Muscle layer of colon (tissue), 2 donors: ENCODE data around the gene ACOT11.

Experiments used
- H3K27ac ChIP-seq: one replicate; pipeline ENCODE4 v1.7.0; 2013; ENCODE audit warnings: low read depth, mild to moderate bottlenecking, low read length, moderate library complexity
- H3K27me3 ChIP-seq, 2 donors: one replicate each; pipeline ENCODE4 v1.7.0; 2013; ENCODE audit warnings: low read length in 2 of 2, mild to moderate bottlenecking in 2 of 2; ENCODE audit not compliant: insufficient read depth in 2 of 2, control insufficient read depth in 1 of 2
- H3K36me3 ChIP-seq: one replicate; pipeline ENCODE4 v1.7.0; 2013; ENCODE audit warnings: mild to moderate bottlenecking, low read length; ENCODE audit not compliant: insufficient read depth
- H3K4me1 ChIP-seq: one replicate; pipeline ENCODE4 v1.7.0; 2013; ENCODE audit warnings: mild to moderate bottlenecking, low read length; ENCODE audit not compliant: insufficient read depth
- H3K4me3 ChIP-seq, 2 donors: one replicate each; pipeline ENCODE4 v1.7.0; 2013; ENCODE audit warnings: low read length in 2 of 2, low read depth in 1 of 2, mild to moderate bottlenecking in 1 of 2, moderate library complexity in 1 of 2
- H3K9ac ChIP-seq: one replicate; pipeline ENCODE4 v1.7.0; 2013; ENCODE audit warnings: low read length
- H3K9me3 ChIP-seq: one replicate; pipeline ENCODE4 v1.7.0; 2013; ENCODE audit warnings: mild to moderate bottlenecking, low read length
- donor health status: abdominal sarcoma.
- donor health status: Adenocarcinoma of cecum.

ACOT11 gene

DNA sequence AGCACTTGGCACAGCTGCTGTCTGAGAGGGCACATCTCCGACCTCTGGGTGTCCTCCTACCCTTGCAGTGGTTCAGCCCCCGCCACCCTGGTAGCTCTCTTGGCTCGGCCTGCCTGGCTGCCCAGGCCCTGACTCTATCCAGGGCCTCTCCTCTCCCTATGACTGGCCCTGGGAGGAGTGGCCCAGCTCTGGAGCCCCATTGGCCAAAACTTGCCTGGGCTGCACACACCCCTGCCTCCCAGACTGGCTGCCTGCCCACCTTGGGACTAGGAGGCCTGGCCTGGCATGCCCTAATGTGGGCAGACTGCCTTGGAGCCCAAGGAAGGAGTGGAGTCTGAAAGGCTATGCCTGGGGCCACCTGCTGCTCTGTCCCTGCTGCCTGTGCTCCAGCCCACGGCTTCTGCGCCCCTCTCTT is 33.6 kb downstream of the ACOT11 start:
- H3K4me1 ChIP-seq, result peaks cover 50% of the 10 kb centered on the region
- H3K4me3 ChIP-seq, result no peak overlapping the region
- H3K27ac ChIP-seq, result peak overlapping the region; percentile 63
- no peaks in the 10 kb centered on the region for H3K9me3 ChIP-seq
- H3K9ac ChIP-seq, result peak overlapping the region; percentile 57
- H3K36me3 ChIP-seq, result peaks cover 9% of the 10 kb centered on the region
- H3K27me3 ChIP-seq, result no peaks in the 10 kb centered on the region

DNA sequence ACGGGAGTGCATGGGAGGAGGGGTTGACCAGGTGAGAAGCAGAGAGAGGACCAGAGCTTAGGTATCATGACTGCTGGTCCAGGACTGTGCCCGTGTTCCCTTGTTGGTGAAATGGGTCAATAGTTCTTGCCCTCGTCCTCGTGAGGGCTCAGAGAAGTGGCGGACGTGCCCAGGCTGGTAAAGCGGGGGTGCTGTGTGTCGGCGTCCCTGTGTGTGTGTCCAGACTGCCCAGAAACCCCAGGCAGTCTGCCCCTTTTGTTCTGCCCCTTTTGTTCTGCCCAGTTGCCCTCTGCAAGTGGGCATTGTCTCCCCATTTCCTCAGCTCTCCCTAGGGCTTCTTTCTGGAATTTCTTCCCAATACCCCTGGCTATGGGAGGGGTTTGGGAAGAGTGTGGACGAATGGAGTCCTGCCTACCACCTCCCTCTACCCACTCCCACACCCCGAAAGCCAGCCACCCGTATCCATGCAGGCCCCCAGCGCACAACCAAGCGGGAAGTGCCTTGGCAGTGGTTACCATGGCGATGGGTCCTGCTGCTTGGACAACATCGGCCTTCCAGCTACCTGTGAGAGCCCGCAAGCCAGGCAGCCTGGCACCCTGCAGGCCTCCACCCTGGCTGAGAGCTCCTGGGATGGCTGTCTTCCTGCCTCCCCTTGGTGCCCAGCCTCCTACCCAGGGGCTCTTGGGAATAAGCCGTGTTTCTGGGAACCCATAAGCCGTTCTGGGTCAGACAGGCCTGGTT is 34.7 kb downstream of the ACOT11 start:
- H3K4me3 ChIP-seq, result no peak overlapping the region
- H3K9ac ChIP-seq, result peak overlapping the region; percentile 14

DNA sequence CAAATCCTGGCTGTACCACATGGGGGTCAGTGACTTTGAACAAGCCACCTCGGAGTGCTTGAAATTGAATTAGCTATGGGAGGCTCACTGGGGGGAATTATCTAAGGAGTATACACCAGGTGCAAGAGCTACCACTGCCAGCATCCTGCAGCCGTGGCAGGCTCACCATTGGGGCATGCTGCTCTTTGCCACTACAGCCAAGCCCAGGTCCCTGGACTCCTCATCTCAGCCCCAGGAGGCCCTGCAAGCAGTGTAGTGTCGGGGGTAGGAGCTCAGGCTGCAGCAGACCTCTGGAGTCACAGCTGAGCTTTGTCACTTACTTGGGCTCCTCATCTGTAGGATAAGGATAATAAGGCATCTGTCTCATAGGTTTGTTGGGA is 35.3 kb downstream of the ACOT11 start:
- H3K27me3 ChIP-seq, result no peaks in the 10 kb centered on the region
- peaks cover 9% of the 10 kb centered on the region for H3K36me3 ChIP-seq
- no peak overlapping the region for H3K9ac ChIP-seq
- no peaks in the 10 kb centered on the region for H3K9me3 ChIP-seq
- H3K4me1 ChIP-seq, result peaks cover 43% of the 10 kb centered on the region
- H3K27ac ChIP-seq, result no peak overlapping the region
- no peak overlapping the region for H3K4me3 ChIP-seq

More for the DNA sequence above, 34.7 kb downstream of the ACOT11 start:
- no peaks in the 10 kb centered on the region for H3K9me3 ChIP-seq
- peaks cover 48% of the 10 kb centered on the region for H3K4me1 ChIP-seq
- H3K27me3 ChIP-seq, result no peaks in the 10 kb centered on the region
- peaks cover 9% of the 10 kb centered on the region for H3K36me3 ChIP-seq
- H3K27ac ChIP-seq, result peak overlapping the region; percentile 63

DNA sequence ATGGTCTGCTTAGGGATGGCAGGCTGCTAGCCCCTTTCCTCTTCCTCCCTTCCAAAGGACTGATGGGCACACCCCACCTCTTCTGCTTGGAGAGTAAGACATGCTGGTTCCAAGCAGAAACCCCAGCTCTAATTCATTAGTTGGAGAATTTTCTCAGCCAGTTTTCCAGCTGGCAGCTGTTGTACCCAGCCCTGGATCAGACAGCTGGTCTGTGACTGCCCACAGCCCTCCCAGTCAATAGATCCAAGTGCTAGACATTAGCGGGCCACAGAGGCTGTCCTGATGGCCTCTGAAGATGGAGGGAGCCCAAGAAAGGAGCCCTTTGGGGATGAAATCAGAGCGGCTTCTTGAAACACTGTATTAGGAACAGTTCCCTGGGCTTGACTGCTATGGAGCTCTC is 35.8 kb downstream of the ACOT11 start:
- H3K9ac ChIP-seq, result no peak overlapping the region
- no peak overlapping the region for H3K27ac ChIP-seq

DNA sequence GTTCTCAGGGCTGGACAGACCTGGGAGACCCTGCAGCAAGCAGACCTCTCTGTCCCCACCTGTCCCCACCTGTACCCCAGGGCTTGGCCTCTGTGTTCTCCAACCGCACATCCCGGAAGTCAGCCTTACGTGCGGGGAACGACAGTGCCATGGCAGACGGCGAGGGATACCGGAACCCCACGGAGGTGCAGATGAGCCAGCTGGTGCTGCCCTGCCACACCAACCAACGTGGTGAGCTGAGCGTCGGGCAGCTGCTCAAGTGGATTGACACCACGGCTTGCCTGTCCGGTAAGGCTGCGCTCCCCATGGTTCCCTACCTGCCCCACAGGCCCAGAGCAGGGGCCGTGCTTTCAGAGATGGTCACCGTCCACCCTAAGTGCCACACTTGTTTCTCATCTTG is 36.5 kb downstream of the ACOT11 start:
- Histone ChIP-seq H3K27me3 (no peaks in the 10 kb centered on the region), H3K36me3 (peaks cover 9% of the 10 kb centered on the region), H3K9ac (no peak overlapping the region), H3K9me3 (no peaks in the 10 kb centered on the region), H3K27ac (no peak overlapping the region), H3K4me1 (peaks cover 34% of the 10 kb centered on the region), H3K4me3 (no peak overlapping the region)

More for the DNA sequence above, 35.8 kb downstream of the ACOT11 start:
- Histone ChIP-seq H3K4me3 (no peak overlapping the region), H3K9me3 (no peaks in the 10 kb centered on the region), H3K36me3 (peaks cover 9% of the 10 kb centered on the region), H3K27me3 (no peaks in the 10 kb centered on the region), H3K4me1 (peaks cover 41% of the 10 kb centered on the region)

DNA sequence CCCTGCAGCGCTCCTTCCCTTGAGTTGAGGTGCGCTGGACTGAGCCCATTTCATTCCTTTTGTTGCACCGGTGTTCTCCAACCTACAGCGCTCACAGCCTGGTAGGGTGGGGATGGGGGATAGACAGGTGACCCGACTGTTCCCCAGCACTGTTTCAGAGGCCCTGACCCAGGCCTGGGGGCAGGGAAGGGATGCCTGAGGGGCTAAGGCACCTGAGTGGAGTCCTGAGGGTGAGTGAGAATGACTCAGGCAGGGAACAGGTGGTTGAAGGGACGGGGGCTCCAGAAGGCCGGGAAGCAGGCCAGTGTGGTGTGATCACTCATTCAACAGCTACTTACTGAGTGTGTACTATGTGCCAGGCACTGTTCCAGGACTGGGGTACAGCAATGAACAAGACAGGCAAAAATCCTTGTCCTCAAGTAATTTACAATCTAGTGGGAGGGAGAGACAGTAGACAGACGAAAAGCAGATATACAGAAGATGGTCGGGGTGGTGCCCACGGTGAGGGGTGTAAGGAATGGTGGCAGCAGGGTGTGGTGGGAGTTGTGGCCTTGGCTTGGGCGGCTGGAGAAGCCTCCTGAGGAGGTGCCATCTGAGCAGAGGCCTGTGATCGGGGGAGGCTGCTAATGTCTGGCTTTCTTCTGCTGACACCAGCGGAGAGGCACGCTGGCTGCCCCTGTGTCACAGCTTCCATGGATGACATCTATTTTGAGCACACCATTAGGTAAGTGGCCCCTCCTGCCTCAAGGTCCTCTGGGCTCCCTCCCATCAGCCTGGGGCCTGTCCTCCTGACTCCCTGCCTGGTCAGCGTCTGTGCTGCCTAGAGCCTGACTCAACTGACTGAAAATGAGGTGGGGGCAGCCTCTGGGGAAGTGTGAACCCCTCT is 37.4 kb downstream of the ACOT11 start:
- H3K9ac ChIP-seq, result no peak overlapping the region
- peaks cover 9% of the 10 kb centered on the region for H3K36me3 ChIP-seq
- H3K4me1 ChIP-seq, result peaks cover 25% of the 10 kb centered on the region
- no peak overlapping the region for H3K4me3 ChIP-seq
- no peak overlapping the region for H3K27ac ChIP-seq
- no peaks in the 10 kb centered on the region for H3K27me3 ChIP-seq
- H3K9me3 ChIP-seq, result no peaks in the 10 kb centered on the region

DNA sequence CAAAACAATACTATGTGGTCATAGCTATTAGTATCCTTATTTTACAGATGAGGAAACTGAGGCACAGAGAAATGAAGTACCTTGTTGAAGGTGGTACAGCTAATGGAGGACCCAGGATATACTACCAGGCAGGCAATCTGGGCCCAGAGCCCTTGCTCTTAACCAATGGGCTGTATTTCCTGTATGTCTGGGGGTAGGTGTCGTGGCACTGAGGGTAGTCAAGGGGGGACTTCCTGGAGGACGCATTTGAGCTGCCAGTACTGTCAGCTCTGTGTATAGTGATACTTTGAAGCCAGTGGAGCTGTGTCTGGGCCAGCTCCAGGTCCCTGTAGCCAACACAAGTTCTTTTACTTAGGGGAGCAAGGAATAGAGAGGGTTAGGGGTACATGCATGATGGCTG is 40.3 kb downstream of the ACOT11 start:
- Histone ChIP-seq H3K4me3 (no peak overlapping the region), H3K9ac (no peak overlapping the region), H3K9me3 (no peaks in the 10 kb centered on the region), H3K27ac (no peak overlapping the region), H3K36me3 (peaks cover 9% of the 10 kb centered on the region), H3K27me3 (no peaks in the 10 kb centered on the region), H3K4me1 (no peaks in the 10 kb centered on the region)

DNA sequence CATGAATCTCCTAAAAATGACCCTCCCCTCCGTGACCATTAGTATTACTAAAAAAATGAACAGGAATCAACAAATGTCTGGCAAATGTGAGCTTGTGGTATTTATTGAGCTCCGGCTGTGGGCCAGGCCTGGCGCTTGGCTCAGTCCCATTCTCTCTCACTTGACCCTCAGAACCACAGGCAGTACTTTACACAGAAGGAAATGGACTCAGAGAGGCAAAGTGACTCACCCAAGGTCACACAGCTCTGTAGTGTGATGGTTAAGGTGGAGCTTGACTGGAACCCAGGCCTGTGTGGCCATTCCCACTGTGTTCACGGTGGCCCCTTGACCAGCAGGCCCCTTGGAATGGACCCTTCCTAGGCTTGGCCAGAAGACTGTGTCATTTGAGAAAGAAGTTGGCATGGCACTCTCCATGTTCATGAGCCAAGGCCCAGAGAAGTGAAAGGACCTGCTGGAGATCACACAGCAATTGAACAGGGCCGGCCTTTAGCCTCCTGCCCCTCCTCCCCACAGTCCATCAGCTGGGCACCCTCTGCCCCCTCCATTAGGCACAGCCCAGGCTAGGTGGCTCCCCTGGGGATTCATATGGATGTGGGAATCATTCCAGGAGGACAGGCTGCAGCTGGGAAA is 43.2 kb downstream of the ACOT11 start:
- no peak overlapping the region for H3K27ac ChIP-seq
- no peak overlapping the region for H3K9ac ChIP-seq
- H3K27me3 ChIP-seq, result no peaks in the 10 kb centered on the region
- H3K36me3 ChIP-seq, result peaks cover 10% of the 10 kb centered on the region
- no peaks in the 10 kb centered on the region for H3K9me3 ChIP-seq
- no peak overlapping the region for H3K4me3 ChIP-seq
- H3K4me1 ChIP-seq, result no peaks in the 10 kb centered on the region

DNA sequence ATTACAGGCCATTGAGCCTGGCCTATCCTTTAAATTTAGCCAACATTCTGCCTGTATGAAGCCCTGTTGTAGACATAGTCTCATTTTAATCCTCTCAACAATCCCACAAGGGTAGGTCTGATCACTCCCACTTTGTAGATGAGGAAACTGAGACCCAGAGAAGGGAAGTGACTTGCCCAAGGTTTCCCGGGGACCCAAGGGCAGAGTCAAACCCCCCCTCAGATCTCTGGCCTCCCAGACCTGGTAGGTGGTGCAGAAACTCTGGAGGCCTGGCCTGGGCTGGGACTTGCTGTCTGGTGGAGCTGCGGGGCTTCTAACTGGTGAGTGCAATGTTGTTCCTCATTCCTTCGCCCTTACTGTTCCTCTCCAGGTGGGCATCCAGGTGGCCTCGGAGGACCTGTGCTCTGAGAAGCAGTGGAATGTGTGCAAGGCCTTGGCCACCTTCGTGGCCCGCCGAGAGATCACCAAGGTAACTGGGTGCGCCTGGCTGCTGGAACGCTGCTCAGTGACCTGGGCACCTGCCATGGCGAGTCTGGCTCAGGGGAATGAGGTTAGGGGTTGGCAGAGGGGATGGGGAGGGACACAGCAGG is 45.6 kb downstream of the ACOT11 start:
- no peaks in the 10 kb centered on the region for H3K4me1 ChIP-seq
- no peak overlapping the region for H3K4me3 ChIP-seq
- H3K9me3 ChIP-seq, result no peaks in the 10 kb centered on the region
- H3K27me3 ChIP-seq, result no peaks in the 10 kb centered on the region
- no peak overlapping the region for H3K9ac ChIP-seq
- H3K27ac ChIP-seq, result no peak overlapping the region
- H3K36me3 ChIP-seq, result peaks cover 27% of the 10 kb centered on the region

DNA sequence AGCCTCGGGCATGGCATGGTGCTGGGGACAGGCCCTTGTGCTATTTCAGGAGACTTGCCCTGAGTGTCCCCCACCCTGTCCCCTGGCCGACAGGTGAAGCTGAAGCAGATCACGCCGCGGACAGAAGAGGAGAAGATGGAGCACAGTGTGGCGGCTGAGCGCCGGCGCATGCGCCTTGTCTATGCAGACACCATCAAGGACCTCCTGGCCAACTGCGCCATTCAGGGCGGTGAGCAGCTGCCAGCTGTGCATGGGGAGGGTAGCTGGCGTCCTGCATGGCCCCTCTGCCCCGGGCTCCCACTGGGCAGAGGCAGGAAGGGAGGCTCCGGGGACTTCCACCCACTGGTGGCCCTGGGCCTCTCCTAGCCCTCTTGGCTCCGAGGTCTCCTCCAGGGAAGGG is 46.4 kb downstream of the ACOT11 start:
- H3K4me3 ChIP-seq, result no peak overlapping the region
- no peaks in the 10 kb centered on the region for H3K27me3 ChIP-seq
- peaks cover 27% of the 10 kb centered on the region for H3K36me3 ChIP-seq
- no peak overlapping the region for H3K9ac ChIP-seq
- no peaks in the 10 kb centered on the region for H3K9me3 ChIP-seq
- H3K27ac ChIP-seq, result no peak overlapping the region
- no peaks in the 10 kb centered on the region for H3K4me1 ChIP-seq

DNA sequence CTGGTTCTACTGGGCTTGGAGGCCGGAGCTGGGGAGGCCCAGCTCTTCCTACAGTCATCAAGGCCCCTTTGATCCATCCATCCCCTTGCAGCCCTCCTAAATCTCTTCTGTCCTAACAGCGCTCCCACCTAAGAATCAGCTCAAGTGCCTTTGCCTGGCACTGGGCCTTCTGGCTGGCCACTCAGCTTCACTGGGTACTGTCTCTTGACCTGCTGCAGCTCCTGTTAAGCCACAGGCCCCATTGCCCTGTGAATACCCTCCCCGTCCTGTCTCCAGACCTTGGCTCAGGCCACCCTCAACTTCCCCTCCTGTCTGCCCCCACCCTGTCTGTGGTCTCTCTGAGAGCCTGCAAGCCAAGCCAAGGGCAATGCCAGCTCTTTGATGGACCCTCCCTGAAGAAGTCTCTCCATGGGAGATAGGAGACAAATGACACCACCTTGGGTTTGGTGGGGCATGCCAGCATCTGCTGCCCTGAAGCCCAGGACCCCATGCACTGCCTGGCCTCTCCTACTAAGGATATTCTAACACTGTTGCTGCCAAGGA is 48.0 kb downstream of the ACOT11 start:
- Histone ChIP-seq H3K9me3 (no peaks in the 10 kb centered on the region), H3K4me3 (no peak overlapping the region), H3K36me3 (peaks cover 31% of the 10 kb centered on the region), H3K9ac (no peak overlapping the region), H3K27me3 (no peaks in the 10 kb centered on the region), H3K4me1 (no peaks in the 10 kb centered on the region), H3K27ac (no peak overlapping the region)
